Stimulated activated CD4-positive, alpha-beta T cell treated with anti-CD3 and anti-CD28 coated beads, Interleukin-1b, Interleukin-23, amount 100 ng/mL, for 4 hours (primary cell): ENCODE data around the gene CNKSR2.

Experiments
- DNase-seq, 2 donors: peaks; one replicate each; pipeline ENCODE4 v3.0.0-alpha.2; 2020; ENCODE audit warnings: low read depth in 2 of 2

CNKSR2 gene

DNA sequence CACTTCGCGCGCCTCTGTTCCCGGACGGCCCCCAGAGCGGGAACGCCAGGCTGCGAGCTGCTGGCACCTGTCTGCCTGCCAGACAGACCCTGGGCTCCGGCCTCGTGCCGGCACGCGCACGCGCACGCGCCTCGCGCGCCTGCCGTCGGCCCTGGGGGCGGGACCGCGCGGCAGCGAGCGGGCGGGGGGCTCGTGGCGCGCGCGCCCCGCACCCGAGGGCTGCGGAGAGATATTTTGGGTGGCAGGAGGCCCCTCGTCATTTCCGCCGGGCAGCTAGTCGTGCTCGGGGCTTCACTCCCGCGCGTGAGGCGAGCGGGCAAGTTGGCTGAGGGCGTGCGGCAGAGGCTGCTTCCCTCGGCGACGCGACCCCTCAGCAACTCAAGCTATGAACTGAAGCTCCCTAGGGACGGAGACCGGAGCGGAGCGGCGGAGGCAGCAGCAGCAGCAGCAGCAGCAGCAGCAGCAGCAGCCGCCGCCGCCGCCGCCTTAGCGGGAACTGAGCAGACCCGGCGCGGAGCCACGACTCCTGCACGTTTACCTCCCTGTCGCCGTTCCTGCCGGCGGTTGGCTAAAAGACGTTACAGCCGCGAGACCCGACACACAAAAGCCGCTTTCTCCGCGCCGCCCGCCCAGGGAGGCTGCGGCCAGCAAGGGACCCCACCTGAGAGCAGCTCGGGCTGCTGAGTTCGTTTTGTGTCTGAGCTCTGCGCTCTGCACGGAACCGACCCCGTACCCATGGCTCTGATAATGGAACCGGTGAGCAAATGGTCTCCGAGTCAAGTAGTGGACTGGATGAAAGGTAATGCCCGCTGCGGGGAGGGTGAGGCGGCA is at the start of gene CNKSR2:
TSS of gene CNKSR2 (plus strand) at position 256 of the 831 bp plus-strand sequence. CDS start at position 736, 480 bp downstream.
- peak; percentile 63 to 66 for DNase-seq

DNA sequence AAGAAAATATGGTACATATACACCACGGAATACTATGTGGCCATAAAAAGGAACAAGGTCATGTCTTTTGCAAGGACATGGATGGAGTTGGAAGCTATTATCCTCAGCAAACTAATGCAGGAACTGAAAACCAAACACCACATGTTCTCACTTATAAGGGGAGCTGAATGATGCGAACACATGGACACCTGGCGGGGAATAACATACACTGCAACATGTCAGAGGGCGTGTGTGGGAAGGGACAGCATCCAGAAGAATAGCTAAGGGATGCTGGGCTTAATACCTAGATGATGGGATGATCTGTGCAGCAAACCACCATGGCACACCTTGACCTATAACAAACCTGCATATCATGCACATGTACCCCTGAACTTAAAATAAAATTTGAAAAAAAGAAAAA is 19.5 kb upstream of the CNKSR2 start:
- no peak for DNase-seq

DNA sequence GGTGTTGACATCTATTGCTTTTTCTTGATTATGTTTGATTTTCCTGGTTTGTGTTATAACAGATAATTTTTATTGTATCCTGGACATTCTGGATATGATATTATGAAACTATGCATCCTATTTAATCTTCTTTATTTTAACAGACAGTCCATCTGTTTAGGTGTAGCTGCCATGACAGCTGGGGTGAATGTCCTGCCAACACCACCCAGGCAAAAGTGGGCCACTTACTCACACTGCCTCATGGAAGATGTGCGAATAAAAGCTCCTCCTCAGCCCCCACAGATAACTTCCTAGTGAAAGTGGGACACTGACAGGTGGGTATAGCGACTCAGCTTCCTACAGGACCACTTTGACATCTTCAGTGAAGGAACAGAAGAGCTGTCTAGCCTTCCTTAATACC is 18.4 kb upstream of the CNKSR2 start:
- no peak for DNase-seq

DNA sequence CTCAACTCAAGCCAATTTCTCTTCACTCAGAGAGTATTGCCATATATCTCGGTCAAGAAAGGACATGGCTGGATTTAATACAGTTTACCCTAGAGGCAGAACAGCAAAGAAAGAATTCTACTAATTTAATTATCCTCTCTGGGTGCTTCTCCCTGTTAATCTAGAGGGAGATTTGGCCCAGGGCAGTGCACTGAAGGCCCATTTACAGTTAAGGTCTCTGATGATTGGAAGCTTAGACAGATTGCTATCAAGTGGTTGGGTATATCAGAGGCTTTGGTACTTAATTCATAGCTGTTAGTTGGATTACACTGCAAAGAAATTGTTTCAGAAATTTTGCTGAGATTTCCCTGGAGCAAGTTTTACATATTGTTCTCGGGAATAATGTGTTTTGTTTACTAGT is 4.6 kb upstream of the CNKSR2 start:
- DNase-seq: no peak

DNA sequence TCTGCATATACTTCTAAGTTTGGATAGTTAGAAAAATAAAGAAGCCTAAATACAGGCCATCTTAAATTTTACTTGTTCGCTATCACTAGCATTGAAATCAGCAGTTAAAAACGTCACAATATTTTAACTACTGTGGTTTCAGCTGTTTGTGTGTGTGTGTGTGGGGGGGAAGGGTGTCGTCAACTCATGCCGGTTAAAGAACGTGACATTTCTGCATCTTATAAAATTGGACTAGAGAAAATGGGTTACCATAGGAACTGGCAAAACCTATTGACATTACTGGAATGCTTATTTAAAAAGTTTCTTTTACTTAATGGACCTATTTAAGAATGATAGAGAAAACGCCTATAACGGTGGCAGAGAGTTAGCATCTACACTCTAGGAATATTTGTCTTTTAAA is 1.2 kb upstream of the CNKSR2 start:
- no peak for DNase-seq

DNA sequence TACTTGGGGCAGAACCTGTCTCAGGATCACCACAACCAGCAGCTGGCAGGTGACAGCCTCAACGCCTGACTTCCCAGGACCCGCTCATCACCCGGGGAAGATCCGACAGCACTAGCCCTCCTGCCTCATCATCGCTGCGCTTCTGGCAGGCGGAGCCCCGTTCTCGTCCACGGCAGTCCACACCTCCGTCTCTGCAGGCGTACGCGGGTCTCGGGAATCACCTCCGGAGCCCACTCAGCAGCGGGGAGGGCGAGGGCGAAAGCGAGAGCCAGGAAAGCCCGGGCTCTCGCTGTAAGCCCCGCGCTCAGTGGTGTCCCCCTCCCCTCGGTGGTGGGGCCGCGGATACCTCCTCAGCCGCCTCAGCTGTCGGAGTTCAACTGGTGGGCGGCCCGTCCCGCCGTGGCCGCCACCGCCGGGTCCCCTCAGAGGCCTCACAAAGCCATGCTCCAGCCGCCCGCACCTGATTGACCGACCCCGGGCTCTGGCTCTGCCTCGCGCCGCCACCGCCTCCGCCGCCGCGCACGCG is 518 bp upstream of the CNKSR2 start:
- DNase-seq: peak in 1 of 2 donors; percentile 10

DNA sequence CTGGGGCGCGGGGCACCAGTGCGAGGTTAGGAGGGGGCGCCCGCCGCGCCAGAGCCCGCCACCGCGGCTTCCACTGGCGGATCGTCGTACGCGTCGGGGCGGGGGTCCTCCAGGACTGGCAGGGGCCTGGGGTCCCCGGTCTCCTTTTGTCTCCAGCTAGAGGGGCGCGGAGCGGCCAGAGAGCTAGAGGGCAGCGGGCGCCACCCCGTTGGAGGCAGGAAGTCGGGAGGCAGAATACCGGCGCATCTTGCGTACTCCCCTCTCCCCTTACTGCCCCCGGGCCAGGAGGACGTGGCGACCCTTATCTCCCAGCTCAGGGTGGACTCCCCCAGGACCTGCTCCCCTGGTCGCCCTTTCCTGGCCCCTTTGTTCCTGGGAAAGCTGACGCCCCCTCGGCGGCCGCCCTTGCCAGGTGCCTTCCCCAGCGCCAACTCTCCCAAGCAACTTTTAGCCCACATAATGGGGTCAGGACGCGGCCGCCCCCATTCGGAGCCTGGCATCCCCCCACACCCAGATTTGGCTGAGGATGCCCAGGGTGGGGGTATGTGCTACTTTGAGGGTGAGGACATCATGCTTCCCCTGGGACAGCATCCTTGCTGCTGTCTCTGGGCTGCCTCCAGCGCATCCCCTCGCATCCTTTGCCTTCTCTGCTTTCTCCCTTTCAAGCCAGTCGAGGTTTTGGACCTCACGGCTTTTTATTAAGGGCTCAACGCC is 933 bp downstream of the CNKSR2 start:
- DNase-seq: peak in 1 of 2 donors; percentile 6

DNA sequence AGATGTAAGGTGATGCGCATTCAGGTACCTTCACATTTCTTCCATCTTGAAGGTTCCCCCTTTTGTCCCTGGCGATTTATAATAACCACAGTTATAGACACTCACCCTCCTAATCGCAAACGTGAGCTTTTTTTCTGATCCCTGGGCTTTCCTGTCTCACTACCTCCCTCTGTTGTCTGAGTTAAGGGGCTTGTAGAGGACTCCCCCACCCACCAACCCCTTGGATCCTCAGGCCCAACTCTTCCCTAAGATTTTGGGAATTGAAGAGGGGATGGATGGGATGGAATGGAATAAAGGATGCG is 1.4 kb downstream of the CNKSR2 start:
- no peak for DNase-seq

DNA sequence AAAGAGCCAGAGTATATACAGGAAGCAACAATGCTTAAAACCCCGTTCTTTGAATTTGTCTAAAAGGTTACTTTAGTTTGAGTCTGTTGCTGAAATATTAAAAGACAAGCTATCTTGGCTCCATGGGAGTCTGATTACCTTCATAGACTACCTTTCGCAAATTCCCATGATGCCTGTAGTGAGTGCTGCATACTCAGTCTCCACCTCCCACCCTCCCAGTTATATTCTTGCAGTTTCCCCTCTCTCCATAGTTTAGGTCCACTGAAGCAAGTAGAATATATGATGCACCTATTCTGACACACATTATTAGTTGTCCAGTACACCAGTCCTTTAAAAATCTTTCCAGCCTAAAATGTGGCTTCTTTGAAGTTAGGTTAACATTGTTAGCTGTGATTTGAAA is 2.4 kb downstream of the CNKSR2 start:
- DNase-seq: no peak

DNA sequence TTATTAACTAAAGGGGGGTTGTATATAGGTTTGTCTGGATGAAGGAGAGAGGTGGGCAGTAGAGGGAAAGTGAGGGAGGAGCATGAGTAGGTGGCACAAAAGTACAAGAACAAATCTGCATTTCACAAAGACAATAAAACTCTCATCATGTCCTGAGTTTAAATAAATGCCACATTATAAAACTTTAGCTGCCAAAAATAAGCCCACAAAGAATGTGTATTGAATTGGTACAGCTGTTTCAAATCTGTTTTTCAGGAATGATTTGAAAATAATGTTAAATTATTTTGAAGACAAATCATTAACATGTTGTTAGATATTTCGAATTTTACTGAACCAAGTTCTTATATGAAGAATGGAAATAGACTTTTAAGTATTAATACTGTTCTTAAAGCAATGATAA is 5.8 kb downstream of the CNKSR2 start:
- no peak for DNase-seq

DNA sequence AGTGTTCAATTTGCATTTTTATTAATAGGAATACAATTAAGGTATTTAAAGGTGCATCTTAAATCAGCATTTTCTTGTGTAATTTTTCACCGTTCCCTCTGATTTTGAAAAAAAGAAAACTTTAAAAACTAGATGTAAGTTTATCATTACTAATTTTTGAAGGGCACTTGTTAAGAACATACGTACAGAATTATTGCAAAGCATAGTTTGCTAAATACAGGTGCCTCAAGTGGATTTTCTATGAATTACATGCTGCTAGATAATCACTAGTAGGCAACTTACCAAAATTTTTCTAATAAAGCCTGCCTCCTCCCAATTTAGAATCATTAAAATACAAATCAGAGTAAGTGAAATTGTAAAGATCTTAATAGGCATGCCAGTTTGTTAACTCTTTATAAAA is 8.5 kb downstream of the CNKSR2 start:
- no peak for DNase-seq

DNA sequence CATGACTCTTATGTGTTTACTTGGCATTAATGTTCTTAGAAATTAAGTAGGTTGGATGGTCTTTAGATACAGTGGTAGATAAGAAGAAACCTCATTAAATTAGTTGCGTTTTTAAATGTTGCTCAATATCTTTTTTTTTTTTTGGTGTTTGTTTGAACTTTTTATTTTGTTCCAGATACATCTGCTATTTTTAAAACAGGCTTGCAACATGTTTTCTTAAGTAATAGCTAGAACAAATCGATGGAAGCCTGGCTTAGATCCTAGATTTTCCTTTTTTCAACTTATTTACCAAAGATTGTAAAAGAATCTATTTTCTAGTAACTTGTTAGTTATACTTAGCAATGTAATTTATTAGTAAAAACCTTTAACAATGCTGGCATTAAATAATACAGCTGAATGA is 9.3 kb downstream of the CNKSR2 start:
- no peak for DNase-seq

DNA sequence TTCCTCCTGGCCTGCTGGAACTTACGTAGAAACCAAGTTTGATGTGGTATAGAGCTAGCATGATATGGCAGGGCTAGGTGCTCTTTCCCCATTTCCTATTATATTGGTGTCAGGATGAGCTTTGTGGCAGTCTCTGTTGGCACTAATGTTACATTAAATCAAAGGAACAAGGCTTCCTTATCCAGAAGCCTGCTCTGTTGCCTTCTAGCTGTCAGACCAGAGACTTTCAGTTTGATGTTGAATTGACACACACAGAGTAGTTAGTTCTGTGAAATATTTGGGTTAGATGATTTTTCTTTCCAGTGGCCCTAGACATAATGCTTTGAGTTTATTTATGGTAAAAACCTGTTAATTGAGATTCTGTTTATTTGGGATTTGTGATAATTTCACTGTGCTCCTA is 10.0 kb downstream of the CNKSR2 start:
- no peak for DNase-seq

DNA sequence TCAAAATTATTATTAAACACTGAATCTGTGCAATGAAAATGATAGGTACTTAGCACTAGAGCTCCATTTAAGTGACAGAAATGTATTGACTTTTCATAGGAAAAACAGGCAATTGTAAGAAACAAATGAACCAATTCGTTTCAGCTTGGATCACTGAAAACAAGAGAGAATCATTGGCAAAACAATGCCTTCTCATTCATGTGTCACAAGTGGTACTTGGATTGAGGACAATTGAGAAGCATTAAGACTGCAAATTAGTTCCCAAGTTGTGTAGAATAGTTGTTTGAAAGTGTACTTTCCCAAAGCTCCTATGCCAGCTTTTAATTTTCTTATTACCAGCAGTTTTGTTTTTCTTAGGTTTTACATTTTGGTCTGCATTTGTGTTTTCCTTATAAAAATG is 20.6 kb downstream of the CNKSR2 start:
- no peak for DNase-seq

DNA sequence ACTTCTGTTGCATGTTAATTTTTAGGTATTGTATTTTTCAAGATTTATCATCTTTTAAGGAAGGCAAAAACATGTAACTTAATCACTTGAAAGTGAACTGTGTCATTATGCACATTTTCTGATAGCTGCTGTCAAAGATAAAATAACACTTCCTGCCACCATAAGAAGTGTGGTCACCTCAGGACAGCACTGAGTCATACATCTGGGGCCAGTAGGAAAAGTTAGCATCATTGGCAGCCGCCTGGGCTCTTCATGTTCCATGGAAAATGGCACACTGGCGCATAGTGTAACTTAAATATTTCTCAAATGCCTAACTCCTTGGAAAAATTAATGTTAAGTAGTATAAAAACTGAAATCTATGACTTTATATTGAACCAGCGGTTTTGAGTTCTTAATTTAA is 24.2 kb downstream of the CNKSR2 start:
- DNase-seq: no peak

DNA sequence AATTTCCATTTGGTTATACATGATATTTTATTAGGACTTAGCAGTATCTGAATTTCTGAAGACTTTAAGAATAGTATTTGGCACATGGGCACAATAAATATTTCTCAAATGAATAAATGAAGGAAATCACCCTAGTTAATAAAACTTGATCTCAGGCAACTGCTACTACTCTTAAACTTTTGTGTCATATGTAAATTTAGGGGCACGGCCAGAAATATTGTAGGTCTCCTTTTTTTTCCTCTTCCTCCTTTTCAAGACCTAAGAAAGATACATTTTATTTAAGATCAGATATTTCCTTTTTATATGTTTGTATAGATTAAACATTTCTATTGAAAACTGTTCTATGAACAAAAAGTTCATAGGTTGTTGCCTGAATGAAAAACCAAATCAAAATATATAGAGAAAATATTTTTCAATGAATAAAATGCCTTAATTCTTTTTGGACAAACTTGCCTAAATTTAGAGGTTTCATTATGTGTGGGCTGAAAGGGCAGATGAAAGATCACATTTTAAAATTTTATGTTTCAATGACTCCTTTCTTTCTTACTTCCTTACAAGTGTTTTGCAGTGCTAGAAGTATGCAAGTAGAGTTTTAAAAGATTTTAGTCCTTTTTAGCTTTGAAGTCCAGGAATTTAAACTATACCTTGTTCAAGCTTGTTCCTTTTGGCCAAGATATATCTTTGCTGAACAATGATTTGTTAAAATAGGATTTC is 26.3 kb downstream of the CNKSR2 start:
- DNase-seq: no peak

DNA sequence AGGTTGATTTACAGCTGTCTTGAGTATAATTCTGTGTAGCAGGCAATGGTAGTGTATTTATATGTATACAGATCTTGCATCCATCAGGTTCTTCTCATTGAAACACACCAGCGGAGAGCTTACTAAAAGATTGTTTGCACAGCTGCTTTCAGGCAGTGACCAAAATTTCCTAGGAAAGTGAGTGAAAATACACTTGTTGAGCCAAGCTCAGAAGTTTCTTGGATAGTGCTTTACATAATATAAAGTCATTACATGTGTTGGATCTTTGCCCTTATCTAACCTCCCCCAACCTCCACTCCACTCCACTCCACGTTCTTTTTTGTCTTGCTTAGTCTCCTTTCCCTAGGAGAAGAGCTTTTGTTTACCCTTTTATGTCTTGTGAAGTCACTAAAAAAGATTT is 34.1 kb downstream of the CNKSR2 start:
- DNase-seq: no peak

DNA sequence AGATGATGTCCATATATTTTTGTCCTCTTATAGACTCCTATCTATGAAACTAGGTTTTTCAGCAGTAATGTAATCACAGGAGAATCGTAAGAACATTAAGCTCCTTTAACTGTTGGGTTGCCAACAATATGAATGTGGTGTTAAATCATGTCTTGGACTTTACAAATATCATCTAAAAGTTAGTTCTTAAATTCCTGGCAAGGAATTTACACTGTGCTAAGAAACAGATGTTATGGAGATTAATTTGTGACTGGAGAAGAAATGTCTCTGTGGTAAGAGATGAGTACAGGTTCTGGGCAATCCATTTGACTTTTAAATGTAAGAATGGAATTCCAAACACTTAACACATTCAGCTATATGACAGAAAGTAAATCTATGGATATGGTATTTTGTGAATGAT is 34.6 kb downstream of the CNKSR2 start:
- DNase-seq: no peak

DNA sequence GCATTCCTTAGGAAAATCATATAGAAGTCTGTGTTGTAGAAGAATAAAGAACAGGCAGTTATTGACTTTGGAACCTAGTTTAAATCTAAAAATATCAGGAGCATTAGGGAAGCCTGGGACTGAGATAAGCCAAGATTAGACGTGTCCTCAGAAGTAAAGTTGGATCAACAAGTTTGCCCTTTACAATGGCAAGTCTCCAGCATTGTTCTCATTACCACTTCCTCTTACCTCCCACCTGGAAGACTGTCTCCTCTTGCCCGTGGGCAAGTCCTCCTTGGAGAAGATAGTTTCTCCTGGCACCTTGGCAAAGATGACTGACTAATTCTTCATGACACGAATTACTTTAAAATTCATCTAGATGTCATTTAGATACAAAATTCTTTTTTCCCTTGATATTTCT is 37.8 kb downstream of the CNKSR2 start:
- DNase-seq: no peak

DNA sequence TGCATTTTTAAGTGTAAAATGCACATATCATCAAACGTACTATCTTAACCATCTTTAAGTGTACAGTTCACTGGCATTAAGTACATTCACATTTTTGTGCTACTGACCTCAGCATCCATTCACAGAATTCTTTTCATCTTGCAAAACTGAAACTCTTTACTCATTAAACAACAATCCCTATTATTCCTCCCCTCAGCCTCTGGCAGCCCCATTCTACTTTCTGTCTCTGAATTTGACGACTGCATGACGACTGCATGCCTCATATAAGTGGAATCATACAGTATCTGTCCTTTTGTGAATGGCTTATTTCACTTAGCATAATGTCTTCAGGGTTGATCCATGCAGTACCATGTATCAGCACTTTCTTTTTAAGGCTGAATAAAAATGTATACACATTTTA is 38.7 kb downstream of the CNKSR2 start:
- DNase-seq: no peak

DNA sequence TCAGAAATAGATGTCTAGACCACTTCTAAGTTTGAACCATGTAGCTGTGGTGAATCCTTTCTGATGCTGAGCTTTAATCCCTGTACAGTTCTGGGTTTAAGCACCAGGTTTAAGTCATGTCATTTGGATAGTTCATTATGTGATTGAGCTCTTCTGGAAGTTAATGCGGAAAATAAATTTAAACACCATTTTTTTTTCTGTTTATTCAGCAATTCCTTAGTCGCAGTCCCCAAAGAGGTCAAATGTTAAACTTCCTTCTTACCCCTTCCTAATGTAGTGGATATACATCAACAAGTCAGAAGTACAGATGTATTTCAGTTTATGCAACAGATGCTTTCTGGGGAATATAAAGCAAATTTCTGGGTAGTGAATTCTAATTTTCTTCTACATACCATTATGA is 52.9 kb downstream of the CNKSR2 start:
- DNase-seq: no peak

DNA sequence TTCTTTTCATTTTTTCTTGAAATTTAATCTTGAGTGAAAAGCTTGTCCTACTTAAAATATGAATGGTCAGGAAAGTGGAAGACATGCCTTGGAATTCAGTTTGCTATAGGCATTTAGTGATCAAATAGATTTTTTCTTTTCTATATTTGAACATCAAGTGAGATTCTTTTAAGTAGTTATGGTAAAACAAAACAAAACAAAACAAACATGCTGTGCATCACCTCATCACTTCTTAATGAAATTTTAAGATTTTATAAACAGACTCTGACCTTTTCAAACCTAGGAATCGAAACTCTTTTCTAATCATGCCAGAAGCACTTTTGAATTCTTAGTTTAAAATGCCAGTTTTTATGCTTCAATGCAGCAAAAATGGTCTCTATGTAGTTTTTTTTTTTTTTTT is 62.8 kb downstream of the CNKSR2 start:
- DNase-seq: no peak

DNA sequence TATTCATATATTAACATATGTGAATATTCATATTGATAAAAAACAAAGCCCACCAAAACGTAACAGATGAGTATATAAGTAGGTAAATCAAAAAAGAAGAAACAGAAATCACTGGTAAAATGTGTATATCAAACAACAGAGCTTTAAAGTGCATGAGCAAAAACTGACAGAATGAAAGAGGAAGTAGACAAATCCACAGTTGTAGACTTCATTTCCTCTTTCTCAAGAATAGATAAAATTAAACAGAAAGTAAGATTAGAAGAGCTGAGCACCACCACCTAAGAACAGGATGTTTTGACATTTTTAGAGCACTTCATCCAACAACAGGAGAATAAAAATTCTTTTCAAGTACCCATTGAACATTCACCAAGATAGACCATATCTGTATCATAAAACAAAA is 64.6 kb downstream of the CNKSR2 start:
- DNase-seq: no peak
